Hepatocyte (in vitro differentiated cells): ENCODE data around the gene KIAA0930.

Source experiments
- CTCF ChIP-seq: fragments of 200-600 bp; sonication (generic); IDR thresholded peaks from 2 replicates; pipeline ENCODE4 v1.5.1; 2016; ENCODE audit warnings: antibody characterized with exemption, mild to moderate bottlenecking; ENCODE audit not compliant: poor library complexity
- EZH2 ChIP-seq: fragments of 200-600 bp; sonication (generic); IDR thresholded peaks from 2 replicates; pipeline ENCODE4 v1.6.1; 2016; ENCODE audit warnings: antibody characterized with exemption, mild to moderate bottlenecking, borderline replicate concordance

- TF ChIP-seq CTCF (no peak), EZH2 (no peak)
Measured at GRCh38 chr22:45164270-45165088, 76.2 kb downstream of the KIAA0930 start.
